ENCODE results near the gene RNF150.

The RNF150 gene

DNA sequence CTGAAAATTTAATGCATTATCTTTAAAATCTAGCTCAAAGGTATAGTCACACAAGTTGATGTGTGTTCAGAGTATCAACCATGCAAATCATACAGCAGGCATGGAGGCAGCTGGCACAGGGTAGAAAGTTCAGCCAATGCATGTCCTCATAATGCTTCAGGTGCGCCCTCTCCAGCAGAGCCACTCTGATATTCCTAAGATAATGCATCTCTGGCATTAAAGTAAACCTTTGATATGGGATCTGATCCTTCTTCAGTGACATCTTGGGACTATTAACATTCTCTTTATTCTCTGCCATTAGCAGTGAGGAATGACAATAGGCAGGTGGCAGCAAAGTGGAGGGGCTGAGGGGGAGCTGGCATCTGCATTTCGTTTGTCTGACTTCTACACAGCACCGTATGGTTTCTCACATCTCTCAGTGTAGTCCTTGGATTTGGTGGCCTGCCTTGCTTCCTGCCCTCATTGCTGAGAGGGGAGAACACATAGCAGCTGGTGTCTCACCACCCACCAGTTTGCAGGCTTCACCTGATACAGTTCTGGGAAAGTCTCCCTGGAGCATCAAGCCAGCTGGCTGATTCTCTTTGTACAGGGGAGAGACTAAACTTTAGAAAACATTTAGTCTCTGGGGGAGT, 208.4 kb downstream of the RNF150 start:
- no peak for DNase-seq (ENCODE audit: low read depth)

DNA sequence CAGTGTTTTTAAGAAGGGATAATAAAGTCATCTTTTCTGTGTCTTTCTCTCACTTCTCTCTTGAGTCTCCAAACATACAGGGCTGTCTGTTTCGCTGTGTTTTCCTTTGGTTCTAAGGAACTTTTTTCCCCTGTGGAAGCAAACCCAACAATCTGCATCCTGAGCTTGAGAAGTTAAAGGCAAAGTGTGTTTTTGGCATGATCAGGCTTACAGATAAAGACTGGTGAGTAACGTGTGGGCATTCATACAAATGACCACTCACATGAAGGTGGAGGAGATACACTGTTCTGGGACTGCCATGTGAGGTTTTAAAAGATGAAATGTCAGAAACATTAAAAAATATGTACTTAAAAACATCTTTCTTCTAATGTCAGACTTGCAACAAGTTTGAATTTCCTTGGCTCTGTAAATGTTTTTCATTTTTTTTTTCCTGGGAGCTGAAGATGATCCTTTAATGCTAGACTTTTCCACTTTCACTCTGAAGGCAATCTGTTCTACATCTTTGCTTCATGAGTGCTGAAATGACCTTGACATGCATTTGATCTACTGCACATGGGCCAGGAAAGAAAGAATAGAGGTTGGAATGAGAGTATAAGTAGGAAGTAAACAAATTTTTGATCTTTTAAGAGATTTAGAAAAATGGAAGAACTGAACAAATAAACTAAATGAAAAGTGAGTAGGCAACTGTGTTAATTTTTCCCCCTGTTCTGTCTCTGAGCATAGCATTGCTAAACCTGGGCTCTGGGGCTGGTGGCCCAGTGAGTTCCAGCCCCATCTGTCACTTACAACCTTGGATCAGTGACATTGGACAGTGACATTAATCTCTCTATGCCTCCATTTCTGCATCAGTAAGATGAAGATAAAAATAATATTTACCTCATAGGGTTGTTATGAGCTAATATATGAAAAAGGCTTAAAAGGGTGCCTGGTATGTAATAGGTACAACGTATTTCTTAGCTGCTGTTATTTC, 226.0 kb downstream of the RNF150 start:
- DNase-seq (ENCODE audit: low read depth), result no peak

DNA sequence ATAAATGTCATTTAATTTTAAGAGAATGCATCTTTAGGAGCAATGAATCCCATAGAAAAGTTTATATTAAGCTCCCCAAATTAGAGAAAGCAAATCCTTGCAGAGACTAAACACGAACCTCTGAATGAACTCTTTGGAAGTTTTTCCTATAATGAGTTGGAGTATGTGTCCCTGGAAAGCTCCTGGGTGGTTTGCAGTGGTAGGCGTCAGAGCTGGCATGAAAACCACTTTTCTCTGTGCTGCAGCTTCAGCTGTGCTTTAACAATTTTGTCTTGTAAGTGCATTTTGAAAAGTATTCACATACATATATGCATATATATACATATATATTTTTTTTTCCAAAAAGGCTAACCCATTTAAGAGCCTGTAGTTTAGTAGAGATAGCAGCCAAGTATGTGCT, 228.4 kb downstream of the RNF150 start:
- DNase-seq (ENCODE audit: low read depth), result no peak

DNA sequence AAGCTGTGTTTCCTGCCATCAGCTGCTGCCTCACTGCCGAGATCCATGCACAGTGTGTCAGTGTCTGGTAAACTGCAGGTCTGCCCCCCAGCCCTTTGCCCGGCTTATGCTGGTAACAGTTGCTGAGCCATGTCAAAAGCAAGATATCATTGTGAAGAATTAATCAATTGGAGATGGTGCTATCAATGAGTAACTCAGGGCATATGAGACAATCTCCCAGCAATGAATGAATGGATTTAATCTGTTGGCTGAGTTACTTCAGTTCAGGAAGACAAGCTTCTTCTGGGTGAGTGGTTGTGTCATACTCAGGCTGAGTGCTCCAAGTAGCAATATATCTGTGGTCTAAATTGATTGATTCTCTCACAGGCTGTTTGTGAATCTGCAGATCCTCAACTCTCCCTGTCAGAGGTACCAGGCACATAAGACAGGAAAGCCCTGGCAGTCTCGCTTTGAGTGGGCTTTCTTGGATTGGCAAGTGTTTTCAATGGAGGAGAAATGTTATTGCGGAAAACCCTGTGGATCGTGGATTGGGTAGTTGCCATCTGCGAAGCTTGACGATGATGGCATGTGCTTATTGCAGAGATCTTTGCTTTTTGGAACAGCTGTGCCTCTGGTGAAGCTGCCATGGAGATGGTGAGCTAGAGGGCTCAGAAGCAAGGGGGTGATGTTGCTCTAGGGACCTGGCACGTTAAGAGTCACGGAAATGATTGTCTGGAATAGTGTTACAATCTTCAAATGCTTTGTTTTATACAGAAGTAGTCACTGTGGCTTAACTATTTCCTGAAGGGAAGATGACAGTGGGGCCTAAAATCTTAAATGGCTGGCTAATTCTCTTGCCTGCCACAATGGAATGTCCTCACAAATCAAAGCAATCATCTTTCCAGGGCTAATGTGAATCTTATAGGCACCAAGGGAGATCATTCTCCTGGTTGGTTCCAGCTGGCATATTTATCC, 229.5 kb downstream of the RNF150 start:
- DNase-seq (ENCODE audit: low read depth), result no peak

DNA sequence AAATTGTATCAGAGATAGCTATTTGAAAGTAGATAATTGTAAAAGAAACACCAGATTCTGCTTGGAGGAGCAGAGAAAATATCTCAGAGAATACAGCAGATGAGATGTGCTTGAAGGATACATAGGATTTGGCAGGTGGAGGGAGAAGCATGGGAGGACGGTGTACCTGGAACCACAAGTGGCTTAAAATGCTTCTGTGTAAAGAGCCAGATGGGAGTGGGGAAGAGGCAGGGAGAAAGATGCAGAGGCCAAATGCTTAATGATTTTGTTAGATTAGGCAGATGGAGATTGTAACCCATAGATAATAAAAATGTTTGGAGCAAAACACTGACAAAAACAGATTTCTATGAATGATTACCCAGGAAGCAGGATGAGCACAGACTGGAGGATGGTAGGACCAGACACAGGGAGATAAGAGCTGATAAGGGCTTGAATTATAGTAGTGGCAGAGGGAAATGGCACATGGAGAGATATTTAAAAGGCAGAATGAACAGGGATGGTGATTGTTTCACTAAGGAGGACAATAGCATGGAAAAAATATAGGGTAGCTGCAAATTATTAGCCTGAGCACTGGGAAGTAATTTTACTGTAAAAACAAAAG, 231.4 kb downstream of the RNF150 start:
- DNase-seq (ENCODE audit: low read depth), result no peak

DNA sequence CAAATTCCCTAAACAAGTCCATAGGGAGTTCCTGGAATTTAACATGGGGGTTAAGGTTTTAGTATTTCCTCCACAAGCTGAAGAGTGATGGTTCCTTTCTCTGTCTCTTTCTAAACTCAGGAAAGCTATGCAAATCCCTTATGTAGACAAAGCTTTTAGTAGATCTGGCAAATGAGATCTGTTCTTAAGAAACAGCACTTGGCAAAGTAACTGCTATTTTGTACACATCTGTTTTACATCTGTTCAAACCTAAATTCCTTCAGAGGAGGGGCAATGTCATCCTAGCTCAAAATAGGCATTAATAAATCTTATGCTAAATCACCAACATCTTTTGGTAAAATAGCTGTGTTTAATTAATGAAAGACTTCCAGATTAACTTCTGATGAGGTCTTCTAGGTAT, 239.3 kb downstream of the RNF150 start:
- DNase-seq (ENCODE audit: low read depth), result no peak

DNA sequence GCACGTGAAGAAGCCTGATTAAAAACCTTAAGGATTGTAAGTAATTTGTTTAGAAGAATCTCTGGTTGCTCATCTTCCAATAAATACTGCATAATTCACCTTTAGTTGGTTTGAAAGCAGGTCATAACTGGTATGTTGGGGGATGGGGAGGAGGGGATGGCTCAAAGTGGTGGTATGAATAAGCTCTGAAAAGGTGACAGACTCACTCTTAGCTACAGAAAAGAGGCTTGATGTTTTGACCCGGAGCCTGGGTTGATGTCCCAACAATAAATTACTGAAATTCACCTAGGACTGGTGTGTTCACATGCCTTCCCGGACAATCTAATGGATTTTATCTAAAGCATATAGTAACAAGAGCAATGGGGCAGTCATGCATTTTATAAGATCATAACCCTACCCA, 245.2 kb downstream of the RNF150 start:
- DNase-seq (ENCODE audit: low read depth), result no peak

DNA sequence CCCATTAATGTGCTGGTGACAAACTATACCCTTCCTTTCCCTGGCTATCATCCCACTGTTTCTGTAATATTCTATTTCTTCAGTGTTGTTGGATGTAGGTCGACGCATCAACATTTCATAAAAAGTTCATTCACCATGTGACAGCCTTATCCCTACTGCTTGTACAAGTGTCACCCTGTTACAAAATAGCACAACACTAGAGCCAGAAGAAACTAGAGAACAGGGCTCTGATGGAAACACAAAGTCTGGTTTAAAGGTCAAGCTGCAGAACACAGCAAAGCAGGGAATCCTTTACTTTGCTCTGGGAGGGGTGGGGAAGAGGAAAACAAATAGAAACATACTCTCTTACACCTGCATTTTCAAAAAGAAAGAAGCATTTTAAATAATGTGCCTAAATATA, 245.8 kb downstream of the RNF150 start:
- no peak for DNase-seq (ENCODE audit: low read depth)

DNA sequence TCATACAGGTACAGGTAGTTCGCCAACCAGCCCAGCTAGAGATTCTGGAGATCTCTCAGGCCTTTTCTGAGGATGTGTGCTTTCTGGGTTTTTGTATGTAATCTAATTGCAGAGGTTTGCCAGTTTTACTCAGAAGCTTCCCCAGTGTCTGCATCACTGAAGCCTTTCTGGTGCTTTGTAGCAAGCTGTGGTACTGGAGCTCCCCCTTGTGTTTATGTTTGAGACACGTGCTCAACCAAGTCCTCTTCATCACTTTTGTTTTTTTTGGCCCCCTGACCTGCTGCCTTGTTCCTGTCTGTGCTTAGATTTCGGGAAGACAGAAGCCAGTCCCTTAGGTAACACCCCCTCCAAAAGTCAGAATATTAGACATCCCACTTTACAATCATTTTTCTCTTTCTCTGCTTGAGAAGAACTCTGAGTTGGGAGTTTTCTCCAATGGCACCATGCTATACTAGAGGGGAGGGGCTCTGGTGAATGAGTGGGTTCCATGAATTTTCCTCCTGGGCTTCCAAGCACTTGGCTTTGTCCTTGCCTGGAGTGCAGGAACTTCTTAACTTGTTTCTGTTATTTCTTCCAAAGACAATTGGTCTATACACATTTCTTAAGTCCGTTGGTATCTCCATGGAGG, 248.7 kb downstream of the RNF150 start:
- no peak for DNase-seq (ENCODE audit: low read depth)

DNA sequence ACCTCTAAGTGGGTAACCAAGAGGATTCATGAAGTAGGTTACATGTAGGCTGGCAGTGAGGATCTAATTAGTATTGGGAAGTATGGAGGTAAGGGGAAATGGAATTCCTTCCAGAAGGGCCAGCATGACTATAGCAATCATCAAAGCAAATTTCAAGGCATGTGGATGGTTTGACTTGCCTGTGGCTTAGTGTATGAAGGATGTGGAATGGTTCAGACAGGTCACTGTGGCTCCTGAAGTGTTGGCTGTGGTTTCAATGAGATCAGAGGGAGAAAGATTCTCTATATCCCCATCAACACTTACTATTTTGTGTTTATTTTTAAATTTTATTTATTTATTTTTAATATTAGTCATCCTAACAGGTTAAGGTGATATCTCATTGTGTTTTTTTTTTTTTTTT, 255.5 kb downstream of the RNF150 start:
- DNase-seq (ENCODE audit: low read depth), result no peak

DNA sequence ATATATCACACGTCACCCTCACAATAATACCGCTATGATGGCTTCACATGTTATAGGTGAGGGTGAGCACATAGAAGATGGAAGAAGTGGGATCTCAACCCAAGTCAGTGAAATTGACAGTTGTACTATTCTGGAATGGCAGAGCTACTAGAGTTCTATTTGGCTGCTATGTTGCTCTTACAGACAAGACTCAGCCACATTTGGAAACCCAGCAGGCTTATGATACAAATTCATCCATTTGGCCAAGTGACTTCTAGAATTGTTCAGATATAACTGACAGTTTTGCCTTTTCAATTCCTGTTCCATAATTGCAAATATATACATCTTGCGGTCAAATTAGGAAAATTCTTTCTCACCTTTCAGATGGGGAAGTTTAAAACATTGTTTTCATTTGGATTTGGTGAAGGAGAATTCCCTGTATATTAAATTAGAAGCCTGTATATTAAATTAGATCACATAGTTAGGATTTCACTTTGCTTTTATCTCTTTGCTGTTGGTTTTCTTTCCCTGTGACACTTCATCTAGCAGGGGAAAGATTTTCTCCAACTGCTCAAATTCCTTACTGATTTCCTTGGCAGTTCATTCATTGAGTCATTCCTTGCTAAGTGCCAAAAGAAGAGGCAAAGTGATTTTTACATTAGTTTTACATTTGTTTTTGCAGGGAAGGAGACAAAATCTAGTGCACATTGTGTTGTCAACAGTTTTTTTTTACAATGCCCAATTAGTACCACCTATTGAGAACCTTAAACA, 256.5 kb downstream of the RNF150 start:
- DNase-seq (ENCODE audit: low read depth), result no peak

DNA sequence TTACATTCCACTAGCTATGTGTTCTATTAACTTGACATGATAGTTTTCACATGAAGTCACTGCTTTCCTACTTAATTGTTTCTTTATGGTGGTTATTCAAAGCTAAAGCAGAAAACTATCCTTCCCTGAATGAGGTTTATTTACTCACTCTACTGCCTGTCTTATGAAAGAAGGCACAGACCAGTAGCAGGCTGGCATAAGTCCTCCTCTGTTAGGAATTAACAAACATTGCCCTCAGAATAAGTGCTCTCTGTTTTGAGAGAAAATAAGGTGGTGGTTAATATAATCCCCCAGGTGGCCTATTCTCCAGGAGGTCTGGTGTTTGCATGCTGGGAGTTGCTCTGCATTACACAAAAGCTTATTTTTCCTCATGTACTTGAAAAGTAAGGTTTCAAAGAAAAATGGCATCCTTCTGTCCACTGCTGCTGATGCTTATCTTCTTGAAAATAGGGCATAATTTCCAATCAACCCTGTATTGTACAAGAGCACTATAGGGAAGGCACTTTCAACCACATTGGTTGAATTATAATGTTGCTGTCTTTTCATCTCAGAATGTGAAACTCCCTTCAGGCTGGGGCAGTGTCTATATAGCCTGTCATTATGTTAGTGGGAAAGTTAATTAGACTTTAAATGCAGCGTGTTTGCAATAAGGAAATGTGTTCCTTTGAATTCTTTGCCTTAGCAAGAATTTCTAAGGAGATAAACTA, 257.4 kb downstream of the RNF150 start:
- DNase-seq (ENCODE audit: low read depth), result no peak

DNA sequence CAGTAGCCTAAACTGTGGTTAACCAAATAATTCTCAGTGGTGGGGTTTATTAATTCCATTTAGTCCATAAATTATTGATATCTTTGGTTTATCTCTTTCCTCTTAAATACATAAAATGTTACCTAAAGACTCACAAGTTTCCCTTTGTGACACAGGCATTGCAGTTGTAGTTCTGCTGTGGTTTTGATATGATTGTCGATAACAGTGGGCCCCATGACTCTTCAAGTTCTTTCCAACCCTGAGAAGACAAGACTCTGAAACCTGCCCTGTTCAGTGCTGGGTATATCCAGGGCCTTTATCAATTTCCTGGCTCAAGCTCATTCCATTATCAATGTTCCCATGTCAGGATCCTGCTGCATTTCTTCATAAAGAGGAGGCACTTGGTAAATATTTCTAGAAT, 259.2 kb downstream of the RNF150 start:
- no peak for DNase-seq (ENCODE audit: low read depth)

DNA sequence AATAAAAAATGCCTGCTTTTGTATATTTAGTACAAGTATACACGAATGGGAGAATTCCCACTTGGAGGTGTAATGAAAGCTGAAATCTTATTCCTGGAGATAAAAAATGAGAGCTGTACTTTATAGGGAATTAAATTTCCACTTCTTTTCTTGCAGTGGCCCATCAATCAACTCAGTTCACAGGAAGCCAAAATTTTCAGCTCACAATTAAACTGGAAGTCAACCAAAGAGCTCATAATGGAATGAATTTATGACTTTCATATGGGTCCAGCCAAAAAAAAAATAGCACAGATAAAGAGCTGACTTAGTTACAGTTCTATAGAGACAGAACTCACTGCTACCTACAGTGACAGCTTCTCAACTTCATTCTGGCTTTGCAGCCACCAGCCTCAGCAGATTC, 261.9 kb downstream of the RNF150 start:
- DNase-seq (ENCODE audit: low read depth), result no peak

DNA sequence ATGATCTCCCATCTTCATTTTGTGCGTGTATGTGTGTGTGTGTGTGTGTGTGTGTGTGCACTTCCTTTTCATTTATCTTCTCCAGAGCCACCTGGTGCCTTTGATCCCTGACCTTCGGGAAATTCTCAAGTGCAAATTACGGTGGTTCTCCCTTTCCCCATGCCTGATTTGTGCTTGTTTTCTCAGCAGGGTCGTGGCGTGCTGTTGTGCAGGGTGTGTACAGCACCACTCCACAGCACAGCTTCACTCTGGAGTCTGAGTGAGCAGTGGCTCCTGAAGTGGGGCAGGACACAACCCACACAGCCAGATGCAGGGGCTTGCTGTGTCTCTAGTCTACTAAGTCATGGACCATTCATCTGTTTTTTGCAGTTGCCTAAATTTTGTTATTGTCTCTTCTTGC, 262.8 kb downstream of the RNF150 start:
- no peak for DNase-seq (ENCODE audit: low read depth)

DNA sequence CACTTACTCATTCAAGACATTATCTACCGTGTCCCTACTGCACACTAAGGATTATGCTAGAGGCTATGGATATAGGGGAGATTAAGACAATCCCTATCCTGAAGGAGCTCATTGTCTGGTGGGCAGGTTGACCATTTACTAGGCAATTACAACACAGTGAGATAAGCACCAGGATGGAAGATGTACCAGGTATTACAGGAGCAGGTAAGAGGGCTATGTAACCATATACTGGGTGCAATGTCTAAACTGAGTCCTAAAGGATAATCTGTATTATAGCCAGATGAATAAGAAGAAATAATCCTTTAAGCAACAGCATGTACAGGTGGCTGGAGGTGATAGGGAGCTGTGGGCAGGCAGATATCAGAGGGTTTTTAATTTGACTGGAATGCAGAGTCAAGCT, 263.8 kb downstream of the RNF150 start:
- no peak for DNase-seq (ENCODE audit: low read depth)

DNA sequence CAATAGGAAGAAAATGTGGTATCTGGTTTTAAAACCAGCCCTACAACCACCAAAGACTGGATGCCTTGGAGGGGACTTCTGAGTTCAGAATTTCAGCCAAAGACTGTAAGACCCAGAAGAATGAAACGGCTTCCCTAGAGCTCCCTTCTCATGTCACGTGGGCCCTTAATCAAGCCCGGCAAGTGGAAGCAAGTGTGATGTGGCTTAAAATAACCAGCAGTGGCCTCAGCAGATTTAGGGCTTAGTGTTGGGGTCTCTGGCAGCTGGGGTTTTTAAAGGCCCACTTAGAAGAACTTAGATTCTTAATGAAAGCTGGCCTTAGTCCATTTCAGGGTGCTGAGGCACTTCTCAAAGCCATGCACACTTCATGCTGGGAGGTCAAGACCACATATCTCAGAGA, 265.9 kb downstream of the RNF150 start:
- DNase-seq (ENCODE audit: low read depth), result no peak

DNA sequence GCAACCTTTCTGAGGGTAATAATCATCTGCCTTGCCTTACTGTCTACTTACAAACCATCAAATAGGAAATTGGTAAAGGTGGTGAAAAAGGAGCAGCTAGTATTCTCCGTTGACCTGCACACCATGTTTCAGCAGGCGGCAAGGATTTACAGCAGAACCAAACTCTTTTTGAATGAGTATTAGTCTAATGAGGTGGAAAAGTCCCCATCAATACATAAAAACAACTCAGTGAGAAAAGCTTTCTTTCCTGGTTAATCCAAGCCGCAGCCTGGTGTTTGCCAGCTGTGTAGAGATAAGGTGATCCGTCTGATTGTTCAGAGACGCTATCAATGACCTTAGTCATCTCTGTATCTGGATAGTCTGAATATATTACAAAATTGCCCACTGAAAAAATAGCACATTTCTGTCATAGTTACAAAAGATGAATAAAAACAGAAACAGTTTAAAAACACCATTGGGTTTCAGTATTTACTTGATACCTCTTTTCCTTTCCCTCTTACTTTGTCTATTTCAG, 266.7 kb downstream of the RNF150 start:
- no peak for DNase-seq (ENCODE audit: low read depth)

DNA sequence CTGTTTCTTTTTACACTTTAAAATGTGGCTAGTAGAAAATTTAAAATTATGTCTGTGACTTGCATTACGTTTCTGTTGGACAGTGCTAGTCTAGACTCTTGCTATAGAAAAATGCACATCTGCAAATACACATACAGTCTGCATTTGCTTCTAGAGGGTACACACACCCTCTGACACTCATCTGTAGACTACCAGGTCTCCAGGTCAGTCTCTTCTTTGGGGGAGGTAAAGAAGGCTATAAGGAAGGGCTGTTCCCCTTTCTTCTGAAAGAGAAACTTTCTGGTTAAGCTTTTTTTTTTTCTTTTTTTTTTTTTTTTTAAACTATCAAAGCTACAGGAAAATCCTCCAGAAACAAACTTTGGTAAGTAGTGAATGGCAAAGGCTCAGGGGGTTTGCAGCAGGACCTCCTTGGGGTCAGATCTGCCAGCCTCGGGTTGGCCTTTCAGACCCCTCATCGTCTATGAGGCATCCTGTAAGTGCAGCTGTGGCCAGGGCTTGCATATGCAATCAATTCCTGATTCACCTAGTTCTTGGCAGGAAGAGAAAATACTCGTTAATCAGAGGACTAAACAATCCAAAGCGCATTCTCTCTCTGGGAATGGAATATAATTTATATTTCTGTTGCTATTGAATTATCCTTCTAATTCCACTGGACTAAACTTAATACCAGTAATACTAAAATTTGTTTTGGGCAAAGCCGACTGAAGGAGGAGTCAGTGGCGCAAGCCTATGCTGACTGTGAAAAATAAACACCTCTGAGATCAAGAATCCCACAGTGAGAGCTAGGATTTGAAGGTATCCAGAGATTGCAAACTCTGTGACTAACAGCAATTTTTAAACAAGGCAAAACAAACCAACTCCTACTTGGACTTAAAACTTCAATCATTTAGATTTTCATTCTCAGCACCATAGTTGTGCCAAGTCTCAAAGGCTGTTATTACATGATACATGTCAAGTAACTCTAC, 267.7 kb downstream of the RNF150 start:
- no peak for DNase-seq (ENCODE audit: low read depth)
